ENCODE measurements around the gene VAMP4.

The VAMP4 gene

DNA sequence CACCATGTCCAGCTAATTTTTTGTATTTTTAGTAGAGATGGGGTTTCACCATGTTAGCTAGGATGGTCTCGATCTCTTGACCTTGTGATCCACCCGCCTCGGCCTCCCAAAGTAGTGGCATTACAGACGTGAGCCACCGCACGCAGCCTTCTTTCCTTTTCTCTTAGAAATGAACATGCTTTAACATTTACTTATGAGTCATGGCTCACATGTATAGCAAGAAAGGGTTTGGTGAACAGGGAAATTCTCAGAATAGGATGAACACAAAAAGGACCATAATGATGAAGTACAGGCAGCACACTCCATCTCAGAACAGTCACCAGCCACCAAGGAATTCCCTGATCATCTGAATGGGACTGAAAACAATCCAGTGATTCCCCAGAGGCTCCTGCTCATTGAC lies 9.4 kb upstream of the VAMP4 start:
- H3K27me3 ChIP-seq: peaks cover 24% of the 10 kb centered on the region
- H3K4me1 ChIP-seq (ENCODE audit: control insufficient read depth in 1 of 2, insufficient read depth in 1 of 2, low read depth in 1 of 2, low read length in 1 of 2): no peaks in the 10 kb centered on the region
- no peaks in the 10 kb centered on the region for H3K9me3 ChIP-seq
- no peaks in the 10 kb centered on the region for H3K36me3 ChIP-seq
- H3K27ac ChIP-seq: no peak overlapping the region
- TF ChIP-seq, protein P1, sequence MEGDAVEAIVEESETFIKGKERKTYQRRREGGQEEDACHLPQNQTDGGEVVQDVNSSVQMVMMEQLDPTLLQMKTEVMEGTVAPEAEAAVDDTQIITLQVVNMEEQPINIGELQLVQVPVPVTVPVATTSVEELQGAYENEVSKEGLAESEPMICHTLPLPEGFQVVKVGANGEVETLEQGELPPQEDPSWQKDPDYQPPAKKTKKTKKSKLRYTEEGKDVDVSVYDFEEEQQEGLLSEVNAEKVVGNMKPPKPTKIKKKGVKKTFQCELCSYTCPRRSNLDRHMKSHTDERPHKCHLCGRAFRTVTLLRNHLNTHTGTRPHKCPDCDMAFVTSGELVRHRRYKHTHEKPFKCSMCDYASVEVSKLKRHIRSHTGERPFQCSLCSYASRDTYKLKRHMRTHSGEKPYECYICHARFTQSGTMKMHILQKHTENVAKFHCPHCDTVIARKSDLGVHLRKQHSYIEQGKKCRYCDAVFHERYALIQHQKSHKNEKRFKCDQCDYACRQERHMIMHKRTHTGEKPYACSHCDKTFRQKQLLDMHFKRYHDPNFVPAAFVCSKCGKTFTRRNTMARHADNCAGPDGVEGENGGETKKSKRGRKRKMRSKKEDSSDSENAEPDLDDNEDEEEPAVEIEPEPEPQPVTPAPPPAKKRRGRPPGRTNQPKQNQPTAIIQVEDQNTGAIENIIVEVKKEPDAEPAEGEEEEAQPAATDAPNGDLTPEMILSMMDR (IDR thresholded peaks at IDR 0.05): no peak
- no peak overlapping the region for H3K4me3 ChIP-seq (ENCODE audit: low read depth in 1 of 2, low read length in 1 of 2)

DNA sequence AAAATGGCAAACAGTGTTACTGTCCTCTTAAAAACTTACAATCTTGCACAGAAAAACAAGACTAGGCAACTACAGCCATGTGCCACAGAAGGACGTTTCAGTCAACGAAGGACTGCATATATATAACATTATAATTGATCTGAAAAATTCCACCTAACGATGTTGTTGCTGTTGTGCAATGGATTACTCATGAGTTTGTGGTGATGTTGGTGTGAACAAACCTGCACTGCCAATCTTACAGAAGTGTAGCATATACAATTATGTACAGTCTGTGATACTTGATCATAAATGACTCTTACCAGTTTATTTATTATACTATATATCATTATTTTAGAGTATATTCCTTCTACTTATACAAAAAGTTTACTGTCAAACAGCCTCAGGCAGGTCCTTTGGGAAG lies 6.8 kb upstream of the VAMP4 start:
- Histone ChIP-seq H3K27ac (no peak overlapping the region), H3K27me3 (peaks cover 39% of the 10 kb centered on the region), H3K4me3 (ENCODE audit: low read depth in 1 of 2, low read length in 1 of 2) (no peak overlapping the region), H3K9me3 (no peaks in the 10 kb centered on the region), H3K4me1 (ENCODE audit: control insufficient read depth in 1 of 2, insufficient read depth in 1 of 2, low read depth in 1 of 2, low read length in 1 of 2) (peaks cover 6 to 8% of the 10 kb centered on the region in 2 experiments), H3K36me3 (no peaks in the 10 kb centered on the region)
- TF ChIP-seq, protein P1 (IDR thresholded peaks at IDR 0.05): no peak

DNA sequence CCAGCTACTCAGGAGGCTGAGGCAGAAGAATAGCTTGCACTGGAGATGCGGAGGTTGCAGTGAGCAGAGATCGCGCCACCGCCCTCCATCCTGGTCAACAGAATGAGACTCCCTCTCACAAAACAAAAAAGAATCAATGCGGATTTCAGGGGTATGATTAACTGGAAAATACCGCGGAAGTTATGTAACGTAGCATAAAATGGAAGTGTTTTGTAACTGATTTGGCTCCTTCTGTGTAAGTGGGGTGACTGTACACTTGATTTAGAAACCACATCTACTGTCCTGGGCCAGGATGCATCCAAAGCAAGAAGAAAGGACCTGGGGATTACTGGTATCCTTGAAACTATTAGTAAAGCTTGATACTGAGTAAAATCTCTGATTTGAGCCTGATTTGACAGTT lies 3.1 kb upstream of the VAMP4 start:
- H3K4me1 ChIP-seq (ENCODE audit: control insufficient read depth in 1 of 2, insufficient read depth in 1 of 2, low read depth in 1 of 2, low read length in 1 of 2): peaks cover 25 to 26% of the 10 kb centered on the region in 2 experiments

DNA sequence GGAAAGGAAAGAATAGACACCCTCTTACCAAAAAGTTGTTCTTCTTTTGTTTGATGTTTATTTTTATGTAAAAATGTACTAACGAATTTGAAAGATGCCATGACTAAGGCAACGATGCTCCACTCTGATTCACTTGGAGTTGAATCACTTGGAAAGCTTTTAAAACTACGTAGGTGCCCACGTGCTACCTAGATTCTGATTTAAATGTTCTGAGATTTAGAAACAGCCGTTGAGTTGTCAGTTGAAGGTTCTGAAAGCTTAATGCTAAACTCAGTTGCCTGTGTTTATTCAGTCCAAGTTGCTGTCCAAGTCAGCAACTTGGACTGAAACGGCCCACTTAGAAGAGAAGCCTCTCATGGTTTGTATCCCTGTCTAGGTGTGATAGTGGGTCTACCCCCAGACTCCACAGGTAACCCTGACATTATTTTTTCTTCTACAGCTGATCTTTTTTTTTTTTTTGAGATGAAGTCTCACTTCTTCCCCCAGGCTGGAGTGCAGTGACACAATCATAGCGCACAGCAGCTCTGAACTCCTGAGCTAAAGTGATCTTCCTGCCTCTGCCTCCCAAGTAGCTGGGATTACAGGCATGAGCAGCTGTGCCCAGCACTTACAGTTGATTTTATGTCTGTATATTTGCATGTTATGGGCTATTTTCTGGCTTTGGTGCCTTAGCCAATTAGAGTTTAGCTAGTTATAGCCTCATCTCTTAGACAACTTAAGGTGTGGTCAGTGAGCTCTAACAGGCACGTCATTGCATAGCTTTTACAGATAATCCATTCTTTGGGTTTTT lies 1.4 kb upstream of the VAMP4 start:
- Histone ChIP-seq H3K4me1 (ENCODE audit: control insufficient read depth in 1 of 2, insufficient read depth in 1 of 2, low read depth in 1 of 2, low read length in 1 of 2) (peaks cover 25 to 26% of the 10 kb centered on the region in 2 experiments), H3K9me3 (no peaks in the 10 kb centered on the region), H3K27ac (no peak overlapping the region), H3K36me3 (peaks cover 2% of the 10 kb centered on the region), H3K27me3 (peaks cover 38% of the 10 kb centered on the region), H3K4me3 (ENCODE audit: low read depth in 1 of 2, low read length in 1 of 2) (peak overlapping the region in 1 of 2 experiments; percentile 91)
- TF ChIP-seq, protein P1 (IDR thresholded peaks at IDR 0.05): no peak

More for the DNA sequence above, 3.1 kb upstream of the VAMP4 start:
- H3K27ac ChIP-seq: no peak overlapping the region
- H3K36me3 ChIP-seq: no peaks in the 10 kb centered on the region
- H3K4me3 ChIP-seq (ENCODE audit: low read depth in 1 of 2, low read length in 1 of 2): no peak overlapping the region
- TF ChIP-seq, protein P1 (IDR thresholded peaks at IDR 0.05): no peak
- peaks cover 46% of the 10 kb centered on the region for H3K27me3 ChIP-seq
- no peaks in the 10 kb centered on the region for H3K9me3 ChIP-seq

DNA sequence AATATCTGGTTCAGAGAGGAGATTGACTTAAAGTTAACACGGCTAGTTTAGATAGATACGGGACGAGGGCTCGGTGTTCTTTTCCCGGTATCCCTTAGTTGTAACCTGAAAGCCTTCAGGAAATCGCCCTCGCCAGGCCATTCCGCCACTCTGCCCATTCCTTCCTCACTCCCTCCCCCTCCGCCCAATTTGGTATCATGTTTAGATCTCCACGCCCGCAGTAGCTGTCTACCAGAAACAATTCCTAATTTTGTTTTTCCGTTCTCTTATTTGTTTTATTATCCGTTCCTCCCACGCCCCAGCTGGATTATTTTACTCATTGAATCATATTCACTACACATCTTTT lies 685 bp upstream of the VAMP4 start:
- H3K9me3 ChIP-seq: no peaks in the 10 kb centered on the region

More for the DNA sequence above, 685 bp upstream of the VAMP4 start:
- TF ChIP-seq, protein P1 (IDR thresholded peaks at IDR 0.05): no peak
- H3K36me3 ChIP-seq: peaks cover 9% of the 10 kb centered on the region
- H3K4me3 ChIP-seq (ENCODE audit: low read depth in 1 of 2, low read length in 1 of 2): peak overlapping the region; percentile 91 to 93
- H3K27ac ChIP-seq: peak overlapping the region; percentile 87
- peaks cover 25 to 26% of the 10 kb centered on the region in 2 experiments for H3K4me1 ChIP-seq (ENCODE audit: control insufficient read depth in 1 of 2, insufficient read depth in 1 of 2, low read depth in 1 of 2, low read length in 1 of 2)
- peaks cover 31% of the 10 kb centered on the region for H3K27me3 ChIP-seq
